ENCODE results near the gene RFX4. TPM values are rescaled to one million over a fixed set of nuclear protein-coding genes. Genes with fewer than 3 reads are reported as not detected.

Gene RFX4
- total and polyA plus RNA-seq, 12 donors, result 0.01 to 0.11 (median 0.11) TPM; not detected in 9

- DNase-seq (no peak), ATAC-seq (no peak)
- 91 to 92% methylated on average over 4 of the region's 4 CpGs for WGBS, 2 donors
- Histone ChIP-seq H3K27ac (no peak overlapping the region), H3K27me3 (peaks cover 0 to 58% (median 26%) of the 10 kb centered on the region in 7 donors), H3K4me1 (no peaks in the 10 kb centered on the region), H3K4me3 (no peak overlapping the region), H3K36me3 (no peaks in the 10 kb centered on the region), H3K9me3 (no peaks in the 10 kb centered on the region)
- intact Hi-C loops (cut with DNase I), result no loop called here
- no peak for TF ChIP-seq CTCF (IDR thresholded peaks at IDR 0.05)
Measured at GRCh38 chr12:106599302-106599701, 16.5 kb downstream of the RFX4 start.

GRCh38 chr12:106600503-106600902 lies 17.7 kb downstream of the RFX4 start:
- H3K27ac ChIP-seq, result no peak overlapping the region
- no peak for DNase-seq
- no peak for ATAC-seq
- 64 to 74% methylated on average over 5 of the region's 5 CpGs for WGBS, 2 donors
- H3K36me3 ChIP-seq, result no peaks in the 10 kb centered on the region
- intact Hi-C loops (cut with DNase I), result no loop called here
- no peak for TF ChIP-seq CTCF (IDR thresholded peaks at IDR 0.05)
- no peaks in the 10 kb centered on the region for H3K9me3 ChIP-seq
- no peak overlapping the region for H3K4me3 ChIP-seq
- peaks cover 0 to 46% (median 14%) of the 10 kb centered on the region in 7 donors for H3K27me3 ChIP-seq
- no peaks in the 10 kb centered on the region for H3K4me1 ChIP-seq

GRCh38 chr12:106601031-106601430 lies 18.2 kb downstream of the RFX4 start:
- TF ChIP-seq CTCF (IDR thresholded peaks at IDR 0.05), result no peak
- ATAC-seq (no peak), DNase-seq (no peak)
- H3K9me3 ChIP-seq, result no peaks in the 10 kb centered on the region
- H3K27ac ChIP-seq, result no peak overlapping the region
- WGBS, 2 donors, result 66 to 70% methylated on average over 10 of the region's 10 CpGs
- no peak overlapping the region for H3K4me3 ChIP-seq
- no peaks in the 10 kb centered on the region for H3K36me3 ChIP-seq
- no peaks in the 10 kb centered on the region for H3K4me1 ChIP-seq
- intact Hi-C loops (cut with DNase I), result no loop called here
- H3K27me3 ChIP-seq, result peaks cover 0 to 41% (median 10%) of the 10 kb centered on the region in 7 donors

- Histone ChIP-seq H3K9me3 (no peaks in the 10 kb centered on the region), H3K4me1 (no peaks in the 10 kb centered on the region), H3K36me3 (no peaks in the 10 kb centered on the region), H3K27me3 (peaks cover 0 to 38% (median 8%) of the 10 kb centered on the region in 7 donors), H3K4me3 (no peak overlapping the region), H3K27ac (no peak overlapping the region)
- TF ChIP-seq CTCF (IDR thresholded peaks at IDR 0.05), result no peak
- DNase-seq (no peak), ATAC-seq (no peak)
- WGBS, 2 donors, result 86 to 88% methylated on average over 11 of the region's 11 CpGs
- intact Hi-C loops (cut with DNase I), result no loop called here
Measured at GRCh38 chr12:106601496-106601895, 18.7 kb downstream of the RFX4 start.
